T-helper 2 cell treated with Interferon-gamma antibody and Interleukin-4, amounts not matched to agents 5 μg/mL and 100 μg/mL, for 36 hours (primary cell): Measurements from ENCODE around the gene TBC1D17.
A peak's percentile ranks its signal among the peaks of the same experiment; 100 is the strongest.

Source experiments
- DNase-seq: peaks from one replicate; pipeline ENCODE4 v3.0.0; 2021; ENCODE audit warnings: low spot score
- H3K27ac Mint-ChIP-seq: one replicate; pipeline ENCODE4 v1.8.0; 2021; ENCODE audit warnings: mild to moderate bottlenecking, mixed read lengths
- H3K27me3 Mint-ChIP-seq: one replicate; pipeline ENCODE4 v1.8.0; 2021; ENCODE audit warnings: low read depth, mixed read lengths
- H3K36me3 Mint-ChIP-seq: one replicate; pipeline ENCODE4 v1.8.0; 2021; ENCODE audit warnings: low read depth, mixed read lengths
- H3K4me1 Mint-ChIP-seq: one replicate; pipeline ENCODE4 v1.8.0; 2021; ENCODE audit warnings: low read depth, mixed read lengths
- H3K4me3 Mint-ChIP-seq: one replicate; pipeline ENCODE4 v1.8.0; 2022; ENCODE audit warnings: mild to moderate bottlenecking, moderate library complexity, mixed read lengths
- H3K9me3 Mint-ChIP-seq: one replicate; pipeline ENCODE4 v1.8.0; 2021; ENCODE audit warnings: mixed read lengths

TBC1D17 gene

DNA sequence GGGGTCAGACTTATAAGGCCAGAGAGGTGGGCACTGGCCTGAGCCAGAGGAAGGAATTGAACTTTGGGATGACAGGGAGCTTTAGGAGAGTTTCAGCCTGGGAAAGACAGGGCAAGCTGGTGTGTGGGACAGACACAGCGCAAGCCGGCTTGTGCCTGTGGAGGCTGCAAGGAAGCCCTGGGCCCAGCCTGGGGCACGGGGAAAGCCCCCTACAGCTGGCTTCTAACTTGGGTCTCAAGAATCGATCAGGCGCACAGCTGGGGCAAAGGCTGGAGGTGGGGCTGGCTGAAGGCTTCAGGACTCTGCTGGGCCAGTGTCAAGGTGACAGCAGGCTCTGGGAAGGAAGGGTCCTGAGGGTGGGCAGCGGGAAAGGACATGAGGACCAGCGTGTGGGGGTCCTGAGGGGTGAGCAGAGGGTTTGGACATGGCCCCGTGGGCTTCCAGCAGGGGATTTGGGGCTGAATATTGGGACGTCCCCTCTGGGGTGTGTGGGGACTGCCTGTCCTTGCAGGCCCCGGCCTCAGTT lies 23.6 kb upstream of the TBC1D17 start:
- Mint-ChIP-seq H3K27me3 (peaks cover 5% of the 10 kb centered on the region), H3K9me3 (peaks cover 8% of the 10 kb centered on the region), H3K4me3 (no peak overlapping the region), H3K27ac (peak overlapping the region; percentile 50), H3K4me1 (peaks cover 19% of the 10 kb centered on the region), H3K36me3 (peaks cover 14% of the 10 kb centered on the region)
- no peak for DNase-seq

DNA sequence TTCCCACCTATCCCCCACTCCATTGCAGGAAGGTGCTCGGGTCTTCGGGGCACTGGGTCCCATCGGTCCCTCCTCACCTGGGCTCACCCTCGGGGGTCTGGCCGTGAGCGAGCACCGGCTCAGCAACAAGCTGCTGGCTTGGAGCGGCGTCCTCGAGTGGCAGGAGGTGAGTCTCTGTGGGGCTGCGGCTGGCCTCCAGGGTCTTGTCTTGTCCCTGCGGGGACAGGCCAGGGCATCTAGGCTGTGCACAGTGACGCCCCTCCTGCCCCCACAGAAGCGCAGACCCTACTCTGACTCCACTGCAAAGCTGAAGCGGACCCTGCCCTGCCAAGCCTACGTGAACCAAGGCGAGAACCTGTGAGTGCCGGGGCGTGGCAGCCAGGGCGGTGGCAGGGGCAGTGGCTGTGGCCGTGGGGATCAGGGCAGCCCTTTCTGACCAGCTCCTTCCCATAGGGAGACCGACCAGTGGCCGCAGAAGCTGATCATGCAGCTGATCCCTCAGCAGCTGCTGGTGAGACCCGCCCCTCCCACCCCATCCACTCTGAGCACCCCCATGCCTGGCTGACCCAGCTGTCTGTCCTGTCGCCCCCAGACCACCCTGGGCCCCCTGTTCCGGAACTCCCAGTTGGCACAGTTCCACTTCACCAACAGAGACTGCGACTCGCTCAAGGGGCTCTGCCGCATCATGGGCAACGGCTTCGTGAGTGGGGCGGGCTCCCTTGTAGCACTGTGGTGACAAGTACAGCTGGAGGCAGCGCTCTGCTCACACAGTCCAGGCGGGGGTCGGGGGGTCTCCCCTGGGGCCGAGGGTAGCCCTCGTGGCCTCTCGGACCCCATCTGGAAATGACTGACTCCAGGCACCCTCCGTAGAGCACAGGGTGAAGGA lies 22.9 kb upstream of the TBC1D17 start:
- Mint-ChIP-seq H3K9me3 (peaks cover 4% of the 10 kb centered on the region), H3K4me3 (no peak overlapping the region), H3K27me3 (peaks cover 5% of the 10 kb centered on the region), H3K4me1 (peaks cover 16% of the 10 kb centered on the region), H3K36me3 (peaks cover 13% of the 10 kb centered on the region), H3K27ac (no peak overlapping the region)
- DNase-seq: no peak

- peaks cover 13% of the 10 kb centered on the region for H3K36me3 Mint-ChIP-seq
- H3K4me3 Mint-ChIP-seq: no peak overlapping the region
- peaks cover 10% of the 10 kb centered on the region for H3K4me1 Mint-ChIP-seq
- H3K27ac Mint-ChIP-seq: peak overlapping the region; percentile 31
- H3K27me3 Mint-ChIP-seq: peaks cover 5% of the 10 kb centered on the region
- no peaks in the 10 kb centered on the region for H3K9me3 Mint-ChIP-seq
- DNase-seq: no peak
Observed at GRCh38 chr19:49855277-49855675, 22.2 kb upstream of the TBC1D17 start.

- no peak for DNase-seq
- Mint-ChIP-seq H3K9me3 (no peaks in the 10 kb centered on the region), H3K4me3 (no peak overlapping the region), H3K27me3 (peaks cover 5% of the 10 kb centered on the region), H3K36me3 (peaks cover 17% of the 10 kb centered on the region), H3K27ac (peak overlapping the region; percentile 31), H3K4me1 (peaks cover 9% of the 10 kb centered on the region)
Observed at GRCh38 chr19:49855676-49856573, 21.6 kb upstream of the TBC1D17 start.

- H3K9me3 Mint-ChIP-seq: no peaks in the 10 kb centered on the region
- peaks cover 5% of the 10 kb centered on the region for H3K27me3 Mint-ChIP-seq
- H3K4me3 Mint-ChIP-seq: no peak overlapping the region
- H3K27ac Mint-ChIP-seq: no peak overlapping the region
- peaks cover 18% of the 10 kb centered on the region for H3K36me3 Mint-ChIP-seq
- DNase-seq: no peak
- peaks cover 9% of the 10 kb centered on the region for H3K4me1 Mint-ChIP-seq
Observed at GRCh38 chr19:49856574-49857021, 20.9 kb upstream of the TBC1D17 start.

DNA sequence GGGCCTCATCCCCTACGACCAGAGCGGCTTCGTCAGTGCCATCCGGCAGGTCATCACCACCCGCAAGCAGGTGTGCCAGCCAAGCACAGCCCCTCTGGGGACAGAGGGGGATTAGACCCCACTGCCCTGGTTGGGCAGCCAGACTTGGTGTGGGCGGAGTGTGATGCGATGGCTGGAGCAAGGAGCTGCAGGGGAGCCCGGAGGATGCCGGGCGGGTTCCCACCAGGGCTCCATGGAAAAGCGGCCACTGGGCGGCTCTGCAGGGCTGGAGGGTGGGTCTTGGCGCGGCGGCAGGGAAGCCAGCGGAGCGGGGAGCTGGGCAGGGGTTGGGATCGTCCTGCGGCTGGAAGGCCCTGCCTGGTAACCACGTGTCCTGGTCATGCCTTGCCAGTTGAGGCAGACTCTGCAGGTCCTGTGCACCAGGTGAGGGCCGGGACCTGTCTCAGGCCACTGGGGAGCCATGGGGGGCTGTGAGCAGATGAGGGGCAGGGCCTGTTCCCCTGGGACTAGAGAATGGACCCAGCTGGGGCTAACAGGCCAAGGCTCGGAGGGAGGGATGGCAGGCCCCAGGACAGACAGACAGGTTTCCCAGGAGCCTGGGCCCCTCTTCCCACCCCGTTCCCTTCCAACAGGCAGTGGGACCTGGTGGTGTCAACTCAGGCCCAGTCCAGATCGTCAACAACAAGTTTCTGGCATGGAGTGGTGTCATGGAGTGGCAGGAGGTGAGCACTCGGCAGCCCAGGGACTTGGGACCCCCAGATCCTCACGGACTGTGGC lies 20.3 kb upstream of the TBC1D17 start:
- no peaks in the 10 kb centered on the region for H3K9me3 Mint-ChIP-seq
- H3K27me3 Mint-ChIP-seq: peaks cover 2% of the 10 kb centered on the region
- DNase-seq: no peak
- H3K27ac Mint-ChIP-seq: no peak overlapping the region
- peaks cover 7% of the 10 kb centered on the region for H3K4me1 Mint-ChIP-seq
- H3K36me3 Mint-ChIP-seq: peaks cover 20% of the 10 kb centered on the region
- no peak overlapping the region for H3K4me3 Mint-ChIP-seq

DNA sequence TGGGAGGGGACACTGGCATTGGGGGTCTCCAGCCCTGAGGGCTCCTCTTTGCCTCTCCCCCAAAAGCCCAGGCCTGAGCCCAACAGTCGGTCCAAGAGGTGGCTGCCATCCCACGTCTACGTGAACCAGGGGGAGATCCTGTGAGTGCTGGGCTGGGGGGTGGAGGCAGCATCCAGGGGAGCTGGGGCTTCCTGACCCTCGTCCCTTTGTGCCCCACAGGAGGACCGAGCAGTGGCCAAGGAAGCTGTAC lies 19.7 kb upstream of the TBC1D17 start:
- H3K4me1 Mint-ChIP-seq: peaks cover 1% of the 10 kb centered on the region
- no peak overlapping the region for H3K4me3 Mint-ChIP-seq
- DNase-seq: no peak
- no peaks in the 10 kb centered on the region for H3K27me3 Mint-ChIP-seq
- no peak overlapping the region for H3K27ac Mint-ChIP-seq
- no peaks in the 10 kb centered on the region for H3K9me3 Mint-ChIP-seq
- peaks cover 20% of the 10 kb centered on the region for H3K36me3 Mint-ChIP-seq

DNA sequence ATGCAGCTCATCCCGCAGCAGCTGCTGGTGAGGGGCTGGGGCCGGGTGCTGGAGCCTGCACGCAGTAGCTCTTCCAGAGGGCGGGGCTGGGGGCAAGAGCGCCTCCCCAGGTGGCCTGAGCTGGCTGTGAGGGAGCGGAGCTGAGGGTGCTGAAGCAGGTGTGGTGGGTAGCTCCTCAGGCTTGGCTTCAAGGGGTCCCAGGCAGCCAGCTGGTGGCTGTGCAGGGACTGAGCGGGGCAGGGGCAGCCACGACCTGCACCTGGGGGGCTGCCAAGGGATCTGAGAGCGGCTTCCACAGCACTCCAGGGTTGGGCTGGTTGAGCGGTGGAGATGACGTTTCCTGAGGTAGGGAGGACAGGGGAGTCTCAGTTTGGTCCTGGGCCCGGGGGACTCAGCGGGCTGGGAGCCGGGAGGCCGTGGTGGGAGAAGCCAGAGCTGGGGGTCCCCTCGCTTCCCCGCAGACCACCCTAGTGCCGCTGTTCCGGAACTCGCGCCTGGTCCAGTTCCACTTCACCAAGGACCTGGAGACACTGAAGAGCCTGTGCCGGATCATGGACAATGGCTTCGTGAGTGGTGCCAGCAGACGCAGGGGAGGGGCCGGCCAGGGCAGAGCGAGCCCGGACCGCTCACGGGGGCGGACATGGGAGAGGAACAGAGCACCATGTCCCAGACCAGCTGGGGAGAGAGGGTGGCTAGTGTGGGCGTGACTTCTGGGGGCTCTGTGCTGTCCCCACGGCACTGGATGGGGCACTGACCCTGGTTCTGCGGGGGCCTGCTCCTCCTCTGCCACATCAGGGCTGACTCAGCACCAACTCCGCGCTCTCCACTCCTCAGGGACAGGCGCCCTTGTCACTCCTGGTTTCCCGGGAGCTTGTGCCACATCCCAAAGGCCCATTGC lies 19.2 kb upstream of the TBC1D17 start:
- H3K27ac Mint-ChIP-seq: no peak overlapping the region
- no peak overlapping the region for H3K4me3 Mint-ChIP-seq
- H3K4me1 Mint-ChIP-seq: no peaks in the 10 kb centered on the region
- DNase-seq: no peak
- peaks cover 23% of the 10 kb centered on the region for H3K36me3 Mint-ChIP-seq
- no peaks in the 10 kb centered on the region for H3K9me3 Mint-ChIP-seq
- no peaks in the 10 kb centered on the region for H3K27me3 Mint-ChIP-seq

- no peak overlapping the region for H3K27ac Mint-ChIP-seq
- peaks cover under 1% of the 10 kb centered on the region for H3K4me1 Mint-ChIP-seq
- no peaks in the 10 kb centered on the region for H3K27me3 Mint-ChIP-seq
- DNase-seq: no peak
- no peaks in the 10 kb centered on the region for H3K9me3 Mint-ChIP-seq
- H3K4me3 Mint-ChIP-seq: no peak overlapping the region
- peaks cover 35% of the 10 kb centered on the region for H3K36me3 Mint-ChIP-seq
Observed at GRCh38 chr19:49859682-49860335, 17.7 kb upstream of the TBC1D17 start.

DNA sequence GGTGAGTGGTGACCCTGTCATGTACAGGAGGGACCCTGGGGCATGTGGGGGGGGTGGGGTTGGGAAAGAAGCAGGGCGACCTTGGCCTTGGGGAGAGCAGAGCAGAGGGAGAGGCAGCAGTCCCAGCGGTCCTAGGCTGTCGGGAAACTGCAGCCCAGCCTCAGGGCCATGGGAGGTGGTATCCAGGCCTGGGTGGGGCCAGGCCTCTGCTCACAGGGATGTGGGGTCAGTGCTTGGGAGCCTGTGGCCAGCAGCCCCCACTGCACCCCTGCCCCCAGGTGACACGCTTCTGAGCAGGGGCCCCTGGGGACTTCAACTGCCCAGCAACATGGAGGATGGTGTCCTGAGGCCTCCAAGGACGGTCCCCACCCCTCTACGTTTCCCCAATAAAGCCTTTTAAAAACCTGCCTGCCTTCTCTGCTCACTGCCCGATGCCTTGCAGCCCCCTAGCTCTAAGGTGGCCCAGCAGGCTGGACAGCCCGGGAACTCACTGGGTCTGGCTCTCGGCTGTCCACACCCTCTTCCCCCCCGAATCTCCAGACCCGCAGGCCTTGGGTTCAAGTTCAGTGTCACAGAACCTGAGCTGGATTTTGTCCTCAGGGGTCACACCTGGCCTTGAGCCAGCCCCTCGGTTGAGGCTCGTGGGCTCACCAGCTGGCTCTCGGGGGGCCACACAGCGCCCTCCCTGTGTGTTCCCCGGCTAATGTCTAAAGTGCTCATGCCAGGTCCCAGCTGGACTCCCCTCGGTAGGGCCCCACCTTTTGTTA lies 17.0 kb upstream of the TBC1D17 start:
- peaks cover 38% of the 10 kb centered on the region for H3K36me3 Mint-ChIP-seq

GRCh38 chr19:49861107-49861506 lies 16.4 kb upstream of the TBC1D17 start:
- no peak for DNase-seq
- Mint-ChIP-seq H3K27me3 (no peaks in the 10 kb centered on the region), H3K36me3 (peaks cover 40% of the 10 kb centered on the region), H3K27ac (no peak overlapping the region), H3K4me3 (no peak overlapping the region), H3K4me1 (peaks cover 11% of the 10 kb centered on the region), H3K9me3 (no peaks in the 10 kb centered on the region)

More for the DNA sequence above, 17.0 kb upstream of the TBC1D17 start:
- DNase-seq: no peak
- H3K27me3 Mint-ChIP-seq: no peaks in the 10 kb centered on the region
- H3K4me3 Mint-ChIP-seq: no peak overlapping the region
- H3K27ac Mint-ChIP-seq: no peak overlapping the region
- H3K4me1 Mint-ChIP-seq: peaks cover 6% of the 10 kb centered on the region
- no peaks in the 10 kb centered on the region for H3K9me3 Mint-ChIP-seq
